Lower lobe of right lung (tissue), 2 donors: ENCODE data around the gene UVRAG. TPM values are rescaled to one million over a fixed set of nuclear protein-coding genes. Genes with fewer than 3 reads are reported as not detected.
A peak's percentile ranks its signal among the peaks of the same experiment; 100 is the strongest.

Experiments used
- ATAC-seq, 2 donors: fragments of 200-7000 bp; cut with Tn5 transposase; one replicate each; pipeline ENCODE4 v1.9.1; 2020 to 2022; ENCODE audit warnings: mild to moderate bottlenecking in 2 of 2, moderate library complexity in 2 of 2
- DNase-seq: peaks from one replicate; pipeline ENCODE4 v3.0.0-alpha.2; 2020
- H3K27ac ChIP-seq: fragments of 200-600 bp; one replicate; pipeline ENCODE4 v1.8.0; 2022
- H3K27me3 ChIP-seq: fragments of 200-600 bp; one replicate; pipeline ENCODE4 v1.8.0; 2022; ENCODE audit warnings: low read depth
- H3K36me3 ChIP-seq: fragments of 200-600 bp; one replicate; pipeline ENCODE4 v1.8.0; 2022; ENCODE audit warnings: mild to moderate bottlenecking
- H3K4me1 ChIP-seq: fragments of 200-600 bp; one replicate; pipeline ENCODE4 v1.8.0; 2022
- H3K4me3 ChIP-seq: fragments of 200-600 bp; one replicate; pipeline ENCODE4 v1.8.0; 2022; ENCODE audit warnings: mild to moderate bottlenecking
- H3K9me3 ChIP-seq: fragments of 200-600 bp; one replicate; pipeline ENCODE4 v1.8.0; 2022
- CTCF ChIP-seq: fragments of 200-600 bp; IDR thresholded peaks from one replicate; pipeline ENCODE4 v1.8.0; 2022; ENCODE audit warnings: antibody characterized with exemption, mild to moderate bottlenecking
- intact Hi-C: fragments of 100-400 bp; cut with DNase I; formaldehyde crosslinking; loops from one replicate; pipeline ENCODE4 v1.11.0; 2022
- total RNA-seq: library from RNA; stranded (reverse); fragmentation: NEBNext Ultra II Directional; extraction: Animal tissue kit (Norgen Biotek cat#: 25700); gene quantifications from one replicate; pipeline ENCODE4 v1.2.1, GENCODE V29; 2021
- donor health status: DM: no; HTN: yes; CAD: no; lungs with severe emphysema.

Gene UVRAG
- total RNA-seq, 1 donor from 2014 or later = 36.0 TPM

GRCh38 chr11:75867778-75868374 is 52.9 kb downstream of the UVRAG start:
- H3K27ac ChIP-seq = no peak overlapping the region
- TF ChIP-seq CTCF = peak; percentile 81
- intact Hi-C loops = loop anchor here (5.0 kb wide), 1 partner anchor 66 kb away; no protein-coding TSS in a partner anchor
- H3K36me3 ChIP-seq = no peaks in the 10 kb centered on the region
- H3K9me3 ChIP-seq = no peaks in the 10 kb centered on the region
- DNase-seq = no peak
- peaks cover 26% of the 10 kb centered on the region for H3K4me1 ChIP-seq
- no peak overlapping the region for H3K4me3 ChIP-seq
- ATAC-seq = peak; percentile 74 to 81
- H3K27me3 ChIP-seq = no peaks in the 10 kb centered on the region

GRCh38 chr11:75868990-75869389 is 54.0 kb downstream of the UVRAG start:
- H3K27me3 ChIP-seq = no peaks in the 10 kb centered on the region
- no peak for ATAC-seq
- no peaks in the 10 kb centered on the region for H3K36me3 ChIP-seq
- no peak for DNase-seq
- intact Hi-C loops = loop anchor here (5.0 kb wide), 1 partner anchor 67 kb away; no protein-coding TSS in a partner anchor
- no peak overlapping the region for H3K27ac ChIP-seq
- H3K4me1 ChIP-seq = peaks cover 26% of the 10 kb centered on the region
- no peak for TF ChIP-seq CTCF
- no peak overlapping the region for H3K4me3 ChIP-seq
- no peaks in the 10 kb centered on the region for H3K9me3 ChIP-seq

- intact Hi-C loops = loop anchor here (5.0 kb wide), 1 partner anchor 68 kb away; no protein-coding TSS in a partner anchor
- H3K36me3 ChIP-seq = no peaks in the 10 kb centered on the region
- H3K4me3 ChIP-seq = no peak overlapping the region
- H3K9me3 ChIP-seq = no peaks in the 10 kb centered on the region
- H3K27me3 ChIP-seq = no peaks in the 10 kb centered on the region
- peaks cover 26% of the 10 kb centered on the region for H3K4me1 ChIP-seq
- TF ChIP-seq CTCF = no peak
- no peak overlapping the region for H3K27ac ChIP-seq
- DNase-seq (no peak), ATAC-seq (no peak)
Measured at GRCh38 chr11:75869661-75870455, 54.8 kb downstream of the UVRAG start.

GRCh38 chr11:75872887-75873416 is 57.9 kb downstream of the UVRAG start:
- ATAC-seq = no peak
- no peak for TF ChIP-seq CTCF
- Histone ChIP-seq H3K27me3 (no peaks in the 10 kb centered on the region), H3K9me3 (no peaks in the 10 kb centered on the region), H3K27ac (no peak overlapping the region), H3K4me3 (no peak overlapping the region), H3K36me3 (no peaks in the 10 kb centered on the region), H3K4me1 (peaks cover 14% of the 10 kb centered on the region)
- intact Hi-C loops = no loop called here
- no peak for DNase-seq

- Histone ChIP-seq H3K36me3 (no peaks in the 10 kb centered on the region), H3K27me3 (no peaks in the 10 kb centered on the region), H3K4me1 (peaks cover 8% of the 10 kb centered on the region), H3K4me3 (no peak overlapping the region), H3K27ac (no peak overlapping the region), H3K9me3 (no peaks in the 10 kb centered on the region)
- intact Hi-C loops = no loop called here
- no peak for TF ChIP-seq CTCF
- ATAC-seq (peak in 1 of 2 donors; percentile 21), DNase-seq (no peak)
Measured at GRCh38 chr11:75873417-75874221, 58.6 kb downstream of the UVRAG start.
